NCI-H460 (cell line): Measurements from ENCODE around the gene CDH26. TPM values are rescaled to one million over a fixed set of nuclear protein-coding genes. Genes with fewer than 3 reads are reported as not detected.
"Not testable (repeated sequence)": the region's sequence is repeated elsewhere in the genome, so short reads cannot be mapped to it uniquely, and the experiment has no call there.

Experiments used
- DNase-seq: peaks from one replicate; pipeline ENCODE4 v3.0.0-alpha.2; 2016; ENCODE audit warnings: low read depth; ENCODE audit errors: extremely low read depth
- total RNA-seq: library from RNA; depleted of rRNA; stranded (reverse); fragments of >200 nt; shearing (Covaris generic); gene quantifications from 2 replicates; pipeline ENCODE4 v1.2.3, GENCODE V29; 2014

CDH26 gene
- total RNA-seq, 1 experiment from 2014 or later = 0.22 TPM

DNA sequence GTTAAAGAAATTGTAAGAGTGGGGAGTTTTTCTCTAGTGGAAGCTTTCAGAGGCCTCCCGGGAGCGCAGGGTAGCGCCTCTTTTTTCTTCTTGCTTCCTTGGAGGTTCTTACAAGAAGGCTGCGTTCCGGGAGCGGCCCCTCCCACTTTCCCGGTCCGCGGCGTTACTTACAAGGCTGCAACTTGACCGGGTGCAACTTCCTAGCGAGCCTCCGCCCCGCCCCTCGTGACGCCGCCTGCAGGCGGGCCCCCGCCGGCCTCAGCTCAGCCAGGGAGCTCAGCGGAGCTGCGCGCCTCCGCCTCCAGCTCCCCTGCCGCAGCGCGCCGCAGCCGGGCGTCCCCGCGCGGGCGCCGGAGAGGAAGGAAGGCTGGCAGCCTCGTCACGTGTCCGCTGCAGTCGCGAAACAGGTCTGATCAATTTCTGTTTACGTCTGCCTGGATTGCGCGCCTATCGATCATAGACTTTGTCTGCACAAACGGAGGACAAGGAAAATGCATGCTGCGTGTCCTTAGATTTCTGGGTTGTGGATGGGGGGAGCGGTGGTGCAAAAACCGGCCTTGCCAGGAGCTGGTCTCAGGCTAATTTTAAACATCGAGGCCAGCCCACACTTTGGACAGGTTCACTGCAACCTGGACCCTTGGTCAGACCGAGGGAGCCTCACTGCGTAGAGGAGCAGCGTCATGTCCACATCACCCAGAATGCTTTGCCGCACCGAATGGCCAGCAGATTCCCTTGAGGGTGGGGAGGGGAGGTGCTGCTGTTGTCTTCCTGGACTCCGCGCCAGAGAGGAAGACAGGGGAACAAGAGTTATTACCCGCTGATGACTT, 17.9 kb upstream of the CDH26 start, which contains the start of the genes FAM217B and PPP1R3D:
Gene FAM217B (plus strand): TSS at position 261 of the 827 bp plus-strand sequence. CDS start 3,555 bp downstream, outside the sequence.
Gene PPP1R3D (minus strand): TSS at position 177 of the 827 bp plus-strand sequence. CDS start 374 bp downstream, outside the sequence.
- peak; percentile 92 for DNase-seq

DNA sequence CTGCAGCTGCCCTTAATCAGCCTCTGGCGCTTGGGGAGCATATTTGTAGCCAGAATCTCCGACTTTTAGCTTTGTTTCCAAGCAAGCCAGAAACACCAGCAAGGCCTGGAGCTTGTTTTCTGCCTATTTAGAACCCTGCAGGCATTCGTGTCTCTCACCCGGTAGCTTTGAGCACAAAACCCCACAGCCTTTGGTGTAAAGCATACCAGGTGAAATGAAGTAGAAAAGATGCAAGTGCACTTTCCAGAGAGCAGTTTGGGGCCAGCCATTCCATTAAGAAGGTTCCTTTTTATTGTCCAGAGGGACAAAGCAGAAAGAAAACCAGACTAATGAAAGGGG, 17.3 kb upstream of the CDH26 start:
- DNase-seq = no peak

GRCh38 chr20:59942245-59942644, 16.0 kb upstream of the CDH26 start:
- DNase-seq = no peak

- no peak for DNase-seq
Measured at GRCh38 chr20:59944726-59945125, 13.5 kb upstream of the CDH26 start.

DNA sequence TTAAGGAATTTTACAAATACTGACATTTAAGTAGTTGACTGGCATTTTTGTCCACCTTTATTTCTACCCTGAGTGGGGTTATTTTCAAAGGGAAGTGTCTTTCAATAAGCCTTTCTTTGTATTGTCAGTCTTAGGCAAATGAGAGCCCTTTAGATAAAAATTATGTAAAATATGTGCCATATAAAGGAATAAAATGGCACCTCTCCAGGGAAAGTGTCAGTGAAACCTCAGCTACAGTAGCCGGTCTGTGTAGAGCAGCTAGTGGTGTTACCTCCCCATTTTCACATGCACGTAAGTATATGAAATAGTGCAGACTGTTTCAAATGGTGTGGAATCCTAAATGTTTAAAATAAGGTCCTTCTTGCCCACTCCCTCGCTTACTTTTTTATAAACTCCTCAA, 13.0 kb upstream of the CDH26 start:
- DNase-seq = no peak

GRCh38 chr20:59945731-59946130, 12.5 kb upstream of the CDH26 start:
- DNase-seq = no peak

GRCh38 chr20:59947376-59947775, 10.8 kb upstream of the CDH26 start:
- no peak for DNase-seq

DNA sequence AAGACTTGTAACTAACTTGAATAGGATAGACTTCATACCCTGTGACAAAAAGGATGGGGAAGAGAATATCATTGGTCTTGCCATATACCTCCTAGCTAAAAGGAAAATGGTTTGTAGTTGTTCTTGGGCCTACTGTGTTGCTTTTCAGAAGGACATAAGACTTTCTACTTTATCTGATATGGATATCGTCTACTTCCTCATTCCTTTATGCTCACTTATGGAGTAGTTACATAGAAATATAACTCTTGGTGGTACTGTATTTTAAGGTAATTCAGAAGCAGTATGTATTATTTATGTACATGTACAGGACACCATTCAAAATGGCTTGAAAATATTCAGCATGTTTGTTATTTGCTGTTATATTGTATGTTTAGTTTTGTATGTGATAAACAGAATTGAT, 10.0 kb upstream of the CDH26 start:
- no peak for DNase-seq

GRCh38 chr20:59948828-59949720, 9.1 kb upstream of the CDH26 start:
- DNase-seq = peak; percentile 32

- no peak for DNase-seq
Measured at GRCh38 chr20:59949911-59950310, 8.3 kb upstream of the CDH26 start.

DNA sequence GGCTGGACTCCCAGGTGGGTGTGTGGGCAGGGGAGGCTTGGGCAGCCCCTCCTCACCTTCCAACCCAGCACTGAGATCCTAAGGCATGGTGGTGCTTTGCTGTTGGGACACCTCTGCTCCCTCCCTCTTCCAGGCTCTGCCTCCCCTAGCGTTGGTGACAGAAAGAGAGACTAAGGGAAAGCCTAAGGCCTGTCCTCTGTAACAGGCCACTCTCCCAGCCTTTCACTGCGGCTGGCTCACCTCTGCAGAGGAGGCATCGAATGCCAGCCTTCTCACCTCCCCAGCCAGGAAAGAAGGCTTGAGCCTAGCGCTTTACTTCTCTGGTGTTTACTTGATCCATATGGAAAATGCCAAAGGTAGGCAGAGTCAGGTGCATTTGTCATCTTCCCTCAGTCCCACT, 3.5 kb upstream of the CDH26 start:
- DNase-seq = no peak

- peak; percentile 42 for DNase-seq
Measured at GRCh38 chr20:59955131-59955796, 3.0 kb upstream of the CDH26 start.

- not testable (repeated sequence) for DNase-seq
Measured at GRCh38 chr20:59957568-59957967, 655 bp upstream of the CDH26 start.

DNA sequence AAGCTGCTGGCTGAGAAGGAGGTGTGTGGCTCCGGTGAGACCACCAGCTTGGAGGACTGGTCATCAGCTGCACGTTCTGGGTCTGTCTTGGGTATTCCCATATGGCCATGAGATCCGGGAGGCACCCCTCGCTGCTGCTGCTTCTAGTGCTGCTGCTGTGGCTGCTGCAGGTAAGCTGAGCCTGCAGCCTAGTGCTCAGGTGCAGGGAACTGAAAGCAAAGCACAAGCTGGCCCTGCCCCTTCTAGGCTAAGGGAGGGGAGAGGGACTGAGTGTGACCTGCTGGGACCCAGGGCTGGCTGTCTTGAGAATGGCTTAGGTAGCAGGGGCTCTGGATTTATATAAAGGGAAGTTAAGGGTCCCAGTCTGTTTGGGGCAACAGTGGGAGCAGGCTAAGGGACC, 403 bp downstream of the CDH26 start:
- no peak for DNase-seq

DNA sequence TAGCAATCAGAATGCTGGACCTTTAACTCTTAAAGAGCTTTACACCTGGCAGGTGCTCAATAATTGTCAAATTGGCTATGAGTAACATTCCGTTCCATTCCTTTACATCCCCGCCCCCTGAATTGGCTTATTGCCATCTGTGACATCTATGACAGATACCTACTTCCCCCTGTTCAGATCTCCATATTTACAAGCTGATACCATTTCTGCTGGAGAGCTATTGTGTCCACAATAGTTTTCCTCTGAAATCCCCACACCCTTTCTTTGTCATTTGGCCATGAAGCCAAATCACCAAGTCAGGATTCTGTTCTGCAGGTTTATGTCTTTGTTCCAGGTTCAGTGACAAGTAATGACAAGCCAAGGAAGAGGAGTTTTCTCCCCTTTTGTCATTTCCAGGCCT, 3.2 kb downstream of the CDH26 start:
- no peak for DNase-seq

DNA sequence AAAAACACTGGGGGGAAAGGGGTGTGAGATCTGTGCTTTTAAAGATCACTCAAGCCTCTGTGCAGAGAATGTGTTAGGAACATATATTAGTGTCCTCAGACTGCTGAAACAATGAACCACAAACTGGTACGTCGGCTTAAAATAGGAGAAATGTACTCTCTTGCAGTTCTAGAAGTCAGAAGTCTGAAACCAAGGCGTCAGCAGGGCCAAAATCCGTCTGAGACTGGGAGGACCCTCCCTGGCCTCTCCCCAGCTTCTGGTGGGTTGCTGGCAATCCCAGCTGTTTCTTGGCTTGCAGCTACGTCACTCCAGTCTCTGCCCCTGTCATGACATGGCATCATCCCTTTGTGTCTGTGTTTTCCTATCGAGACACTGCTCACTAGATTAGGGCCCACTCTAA, 3.9 kb downstream of the CDH26 start:
- no peak for DNase-seq

DNA sequence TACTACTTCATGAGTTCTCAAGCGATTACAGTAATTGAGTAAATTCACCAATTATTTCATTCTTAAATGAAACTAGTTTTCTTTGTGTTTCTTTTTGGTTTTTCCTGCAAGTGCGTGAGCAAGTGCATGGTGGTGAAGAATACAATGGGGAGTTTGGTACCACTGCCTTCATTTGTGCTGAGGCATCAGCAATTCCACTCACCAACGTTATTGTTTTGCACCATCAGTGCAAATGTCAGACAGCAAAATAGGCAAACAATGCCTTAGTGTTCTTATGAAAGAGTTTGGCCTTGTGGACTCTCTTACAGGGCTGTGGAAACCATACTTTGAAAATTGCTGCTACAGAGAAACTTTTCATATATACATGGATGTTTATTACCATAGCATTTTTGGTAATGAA, 8.2 kb downstream of the CDH26 start:
- DNase-seq = no peak

DNA sequence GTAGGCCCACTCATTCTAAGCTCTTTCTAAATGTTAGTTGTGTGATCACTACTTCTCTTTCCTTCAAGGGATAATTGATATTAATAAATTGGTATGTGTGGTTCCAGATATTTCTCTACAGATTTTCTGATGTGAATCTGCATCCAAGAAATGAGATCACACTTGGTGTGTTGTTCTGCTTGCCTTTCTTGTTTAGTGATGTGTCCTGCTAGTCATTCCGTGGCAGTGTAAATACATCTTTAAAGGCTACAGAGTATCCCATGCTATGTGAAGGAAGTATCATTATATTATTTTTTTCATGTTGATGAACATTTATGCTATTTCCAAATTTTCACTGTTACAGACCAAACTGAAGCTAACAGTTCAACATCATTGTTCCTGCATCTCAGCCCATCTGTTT, 13.2 kb downstream of the CDH26 start:
- DNase-seq = no peak

GRCh38 chr20:59972037-59972801, 14.0 kb downstream of the CDH26 start:
- DNase-seq = no peak

DNA sequence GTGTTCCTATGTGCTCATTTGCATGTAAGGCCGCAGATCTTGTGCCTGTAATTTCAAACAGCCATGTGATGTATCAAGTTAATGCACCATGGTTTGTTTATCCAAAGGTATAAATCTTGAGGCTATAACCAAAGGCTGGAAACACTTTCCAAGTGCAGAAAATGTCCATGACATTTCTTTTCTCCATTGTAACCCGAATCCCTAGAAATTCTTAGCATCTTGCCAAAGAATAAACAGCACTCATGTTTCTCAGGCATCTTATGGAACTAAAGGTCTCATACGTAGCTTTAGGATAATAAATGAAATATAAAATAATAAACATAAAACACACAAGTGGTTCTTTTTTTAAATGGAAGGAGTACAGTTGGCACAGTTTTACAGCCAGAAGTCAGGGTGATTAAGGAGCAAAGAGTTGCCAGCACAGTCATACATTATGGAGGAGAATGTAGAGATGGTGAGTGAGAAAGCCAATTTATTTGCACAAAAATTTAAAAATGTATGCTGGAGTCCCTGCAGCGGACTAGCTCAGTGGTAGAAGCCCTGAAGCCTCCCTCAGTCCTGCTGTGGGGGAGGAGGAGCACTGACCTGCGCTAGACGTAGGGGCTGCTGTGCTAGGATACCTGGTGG, 18.0 kb downstream of the CDH26 start:
- DNase-seq = no peak
